Naive thymus-derived CD4-positive, alpha-beta T cell (primary cell): ENCODE data around the gene ITSN1. TPM values are rescaled to one million over a fixed set of nuclear protein-coding genes. Genes with fewer than 3 reads are reported as not detected.
"Not testable (repeated sequence)": the region's sequence is repeated elsewhere in the genome, so short reads cannot be mapped to it uniquely, and the experiment has no call there.

Source experiments
- ATAC-seq: fragments of 150-1000 bp; cut with Tn5 transposase; 2 replicates; pipeline ENCODE4 v1.10.0; 2021; ENCODE audit warnings: mild to moderate bottlenecking, moderate library complexity
- CTCF ChIA-PET: fragments of 350-600 bp; sonication (Branson Sonifier 250); formaldehyde crosslinking; loops from one replicate; lab custom pipeline; 2021; ENCODE audit warnings: antibody characterized with exemption; lab: Charles Lee
- POLR2A ChIA-PET: fragments of 350-600 bp; sonication (Branson Sonifier 250); formaldehyde crosslinking; loops from one replicate; lab custom pipeline; 2021; ENCODE audit warnings: antibody characterized with exemption, inconsistent platforms; lab: Charles Lee
- DNase-seq, 9 donors: peaks; one replicate each; pipeline versions ENCODE4 v3.0.0 to v3.0.0-alpha.2; 2020 to 2022; ENCODE audit warnings: mixed read lengths in 1 of 9
- H3K27ac ChIP-seq: one replicate; pipeline ENCODE4 v1.7.0; 2013; ENCODE audit warnings: mild to moderate bottlenecking, low read depth, low read length, moderate library complexity
- H3K27me3 ChIP-seq, 2 donors: one replicate each; pipeline ENCODE4 v1.7.0; 2013; ENCODE audit warnings: low read length in 2 of 2, mild to moderate bottlenecking in 2 of 2, moderate library complexity in 2 of 2; ENCODE audit not compliant: control insufficient read depth in 2 of 2, insufficient read depth in 2 of 2
- H3K36me3 ChIP-seq, 3 experiments: 1 replicate in 2 of 3; 2 replicates in 1 of 3; pipeline ENCODE4 v1.7.0; 2013; ENCODE audit warnings: low read length in 3 of 3, mild to moderate bottlenecking in 3 of 3, moderate library complexity in 1 of 3; ENCODE audit not compliant: insufficient read depth in 3 of 3, control insufficient read depth in 2 of 3
- H3K4me1 ChIP-seq, 2 donors: one replicate each; pipeline ENCODE4 v1.7.0; 2013; ENCODE audit warnings: low read length in 2 of 2, mild to moderate bottlenecking in 2 of 2, moderate library complexity in 1 of 2; ENCODE audit not compliant: control insufficient read depth in 2 of 2, insufficient read depth in 2 of 2
- H3K4me3 ChIP-seq: 2 replicates; pipeline ENCODE4 v1.7.0; 2013; ENCODE audit warnings: mild to moderate bottlenecking, low read length
- H3K9me3 ChIP-seq, 3 experiments: 1 replicate in 2 of 3; 2 replicates in 1 of 3; pipeline ENCODE4 v1.7.0; 2013; ENCODE audit warnings: low read length in 3 of 3; ENCODE audit not compliant: control insufficient read depth in 2 of 3
- H3K27ac Mint-ChIP-seq, 9 donors: one replicate each; pipeline ENCODE4 v1.8.0; 2020 to 2022; ENCODE audit warnings: mixed read lengths in 9 of 9, mild to moderate bottlenecking in 8 of 9, moderate library complexity in 5 of 9, inconsistent platforms in 2 of 9
- H3K27me3 Mint-ChIP-seq, 5 donors: one replicate each; pipeline ENCODE4 v1.8.0; 2021 to 2022; ENCODE audit warnings: mixed read lengths in 5 of 5, mild to moderate bottlenecking in 1 of 5
- H3K36me3 Mint-ChIP-seq, 5 donors: one replicate each; pipeline ENCODE4 v1.8.0; 2020 to 2022; ENCODE audit warnings: mixed read lengths in 5 of 5, mild to moderate bottlenecking in 3 of 5, inconsistent platforms in 1 of 5
- H3K4me1 Mint-ChIP-seq, 7 donors: one replicate each; pipeline ENCODE4 v1.8.0; 2020 to 2022; ENCODE audit warnings: mixed read lengths in 7 of 7, mild to moderate bottlenecking in 3 of 7, inconsistent platforms in 1 of 7
- H3K4me3 Mint-ChIP-seq, 10 donors: one replicate each; pipeline ENCODE4 v1.8.0; 2020 to 2022; ENCODE audit warnings: mild to moderate bottlenecking in 10 of 10, mixed read lengths in 10 of 10, moderate library complexity in 6 of 10, inconsistent platforms in 2 of 10
- H3K9me3 Mint-ChIP-seq, 11 donors: one replicate each; pipeline ENCODE4 v1.8.0; 2020 to 2022; ENCODE audit warnings: mixed read lengths in 11 of 11, mild to moderate bottlenecking in 4 of 11, inconsistent platforms in 1 of 11, moderate library complexity in 1 of 11
- intact Hi-C, 2 donors: fragments of 100-400 bp; cut with micrococcal nuclease; formaldehyde crosslinking; loops; one replicate each; pipeline ENCODE4 v1.15.1; 2023
- polyA plus RNA-seq, 2 donors: library from polyadenylated mRNA; unstranded; fragments of 300-500 nt; fragmentation: Illumina TruSeq; gene quantifications; one replicate each; pipeline ENCODE4 v1.2.3, GENCODE V29; 2021
- total RNA-seq, 6 experiments: library from RNA in 5 of 6; stranded (reverse) in 5 of 6; gene quantifications; 1 replicate in 5 of 6; 2 replicates in 1 of 6; pipeline ENCODE4 v1.2.3 and lab custom pipeline; 2021 to 2026

The ITSN1 gene
- total and polyA plus RNA-seq, 7 experiments from 2014 or later = 1.2 to 8.6 (median 3.2) TPM

- H3K4me1 Mint-ChIP-seq = peaks cover 0 to 21% (median 8%) of the 10 kb centered on the region in 7 donors
- H3K27ac ChIP-seq = no peak overlapping the region
These were observed 282.4 kb downstream of the ITSN1 start for GRCh38 chr21:33924766-33925100.

DNA sequence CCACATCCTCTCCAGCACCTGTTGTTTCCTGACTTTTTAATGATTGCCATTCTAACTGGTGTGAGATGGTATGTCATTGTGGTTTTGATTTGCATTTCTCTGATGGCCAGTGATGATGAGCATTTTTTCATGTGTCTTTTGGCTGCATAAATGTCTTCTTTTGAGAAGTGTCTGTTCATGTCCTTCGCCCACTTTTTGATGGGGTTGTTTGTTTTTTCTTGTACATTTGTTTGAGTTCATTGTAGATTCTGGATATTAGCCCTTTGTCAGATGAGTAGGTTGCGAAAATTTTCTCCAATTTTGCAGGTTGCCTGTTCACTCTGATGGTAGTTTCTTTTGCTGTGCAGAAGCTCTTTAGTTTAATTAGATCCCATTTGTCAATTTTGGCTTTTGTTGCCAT lies 283.9 kb downstream of the ITSN1 start:
- POLR2A ChIA-PET, DNase-seq, CTCF ChIA-PET, H3K36me3 ChIP-seq, H3K9me3 ChIP-seq, H3K27me3 Mint-ChIP-seq, H3K27ac Mint-ChIP-seq, ATAC-seq, H3K27me3 ChIP-seq, intact Hi-C loops, H3K4me3 ChIP-seq, H3K27ac ChIP-seq, H3K4me1 ChIP-seq, H3K4me3 Mint-ChIP-seq: not testable (repeated sequence)
- Mint-ChIP-seq H3K4me1 (peaks cover 0 to 14% (median 10%) of the 10 kb centered on the region in 7 donors), H3K9me3 (peaks cover 0 to 11% (median 4%) of the 10 kb centered on the region in 11 donors), H3K36me3 (peaks cover 0 to 13% (median 0%) of the 10 kb centered on the region in 5 donors)

More at GRCh38 chr21:33924766-33925100, 282.4 kb downstream of the ITSN1 start:
- H3K4me1 ChIP-seq = peaks cover 4 to 5% of the 10 kb centered on the region in 2 donors
- ATAC-seq (no peak), DNase-seq (no peak)
- H3K4me3 ChIP-seq = no peak overlapping the region
- no peaks in the 10 kb centered on the region for H3K36me3 ChIP-seq
- POLR2A ChIA-PET = interaction anchor here (0.6 to 3.2 kb wide), 11 partner anchors 8 to 427 kb away, joined by 3 to 51 read pairs (median 7); partner anchors contain the start of genes MRPS6 and SLC5A3
- Mint-ChIP-seq H3K9me3 (peaks cover 0 to 11% (median 4%) of the 10 kb centered on the region in 11 donors), H3K27me3 (peaks cover 0 to 3% (median 0%) of the 10 kb centered on the region in 5 donors), H3K36me3 (peaks cover 0 to 13% (median 0%) of the 10 kb centered on the region in 5 donors), H3K4me3 (peak overlapping the region in 1 of 10 donors; percentile 29), H3K27ac (peak overlapping the region in 7 of 9 donors; percentile 5 to 84 (median 38))
- H3K9me3 ChIP-seq = no peaks in the 10 kb centered on the region
- CTCF ChIA-PET = interaction anchor here (0.8 to 4.2 kb wide), 30 partner anchors 9 to 1655 kb away, joined by 3 to 126 read pairs (median 6); partner anchors contain the start of genes MRPS6 and SLC5A3
- H3K27me3 ChIP-seq = no peaks in the 10 kb centered on the region
- intact Hi-C loops = loop anchor here (2.0 to 5.0 kb wide), 10 partner anchors 22 to 318 kb away; partner anchors contain the start of genes MRPS6 (in 1 of the 2) and SLC5A3 (in 1 of the 2)

DNA sequence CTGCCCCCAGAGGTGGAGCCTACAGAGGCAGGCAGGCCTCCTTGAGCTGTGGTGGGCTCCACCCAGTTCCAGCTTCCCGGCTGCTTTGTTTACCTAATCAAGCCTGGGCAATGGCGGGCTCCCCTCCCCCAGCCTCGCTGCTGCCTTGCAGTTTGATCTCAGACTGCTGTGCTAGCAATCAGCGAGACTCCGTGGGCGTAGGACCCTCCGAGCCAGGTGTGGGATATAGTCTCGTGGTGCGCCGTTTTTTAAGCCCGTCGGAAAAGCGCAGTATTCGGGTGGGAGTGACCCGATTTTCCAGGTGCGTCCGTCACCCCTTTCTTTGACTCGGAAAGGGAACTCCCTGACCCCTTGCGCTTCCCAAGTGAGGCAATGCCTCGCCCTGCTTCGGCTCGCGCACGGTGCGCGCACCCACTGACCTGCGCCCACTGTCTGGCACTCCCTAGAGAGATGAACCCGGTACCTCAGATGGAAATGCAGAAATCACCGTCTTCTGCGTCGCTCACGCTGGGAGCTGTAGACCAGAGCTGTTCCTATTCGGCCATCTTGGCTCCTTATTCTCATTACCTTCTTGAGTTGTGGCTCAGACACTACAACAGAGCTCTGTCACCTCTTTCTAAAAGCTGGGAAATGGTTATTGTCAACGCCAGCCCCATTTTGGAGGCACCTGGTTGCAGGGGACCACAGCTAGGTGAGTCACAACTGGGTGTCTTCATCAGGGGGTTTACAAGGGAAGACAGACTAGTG lies 288.9 kb downstream of the ITSN1 start:
- H3K9me3 Mint-ChIP-seq, H3K36me3 ChIP-seq, intact Hi-C loops, H3K27me3 ChIP-seq, H3K9me3 ChIP-seq, H3K27me3 Mint-ChIP-seq: not testable (repeated sequence)
- ChIA-PET CTCF (interaction anchor here (0.6 to 4.7 kb wide), 3 partner anchors 8 to 311 kb away, joined by 3 to 44 read pairs (median 6); no protein-coding TSS in a partner anchor), POLR2A (interaction anchor here (0.8 to 11.2 kb wide), 5 partner anchors 17 to 1909 kb away, joined by 3 to 502 read pairs (median 6); partner anchors contain the start of gene SON)
- Histone ChIP-seq H3K4me1 (peaks cover 26 to 42% of the 10 kb centered on the region in 2 donors), H3K4me3 (peak overlapping the region; percentile 77), H3K27ac (peak overlapping the region; percentile 94)
- peaks cover 0 to 26% (median 9%) of the 10 kb centered on the region in 5 donors for H3K36me3 Mint-ChIP-seq
- H3K4me1 Mint-ChIP-seq = peaks cover 17 to 52% (median 37%) of the 10 kb centered on the region in 7 donors
- DNase-seq (peak in 7 of 9 donors; percentile 71 to 88 (median 78)), ATAC-seq (peak; percentile 95)
- H3K27ac Mint-ChIP-seq = peak overlapping the region; percentile 97 to 100 (median 99)
- H3K4me3 Mint-ChIP-seq = peak overlapping the region; percentile 94 to 100 (median 98)

DNA sequence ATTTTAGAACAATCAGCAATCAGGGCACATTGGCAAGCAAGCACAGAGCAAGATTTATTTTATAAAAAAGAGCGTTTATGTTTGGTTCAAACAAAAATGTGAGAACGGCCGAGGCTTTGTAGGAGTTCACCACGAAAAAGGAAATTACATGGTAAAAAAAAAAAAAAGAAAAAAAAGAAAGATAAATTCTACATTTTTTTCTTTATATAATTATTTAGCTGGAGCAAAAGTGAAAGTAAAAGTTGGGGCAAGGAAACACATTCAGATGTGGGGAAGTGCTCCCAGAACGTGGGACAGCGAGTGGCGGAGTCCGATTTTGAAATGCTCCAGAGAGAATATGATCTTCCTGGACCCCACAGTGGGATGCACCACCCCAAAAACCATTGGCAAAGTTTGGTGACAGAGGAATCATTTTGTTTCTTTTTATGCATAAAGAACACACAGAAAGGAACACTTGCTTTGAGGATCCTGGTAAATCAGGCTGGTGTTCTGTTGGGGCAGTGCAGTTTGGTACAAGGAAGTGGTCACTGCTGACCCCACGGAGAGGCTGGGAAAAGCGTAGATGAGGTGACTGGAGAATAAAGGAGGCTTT lies 289.6 kb downstream of the ITSN1 start:
- H3K27me3 ChIP-seq = no peaks in the 10 kb centered on the region
- Mint-ChIP-seq H3K36me3 (peaks cover 0 to 26% (median 9%) of the 10 kb centered on the region in 5 donors), H3K4me1 (peaks cover 18 to 59% (median 44%) of the 10 kb centered on the region in 7 donors), H3K27ac (peak overlapping the region; percentile 97 to 100 (median 99)), H3K4me3 (peak overlapping the region; percentile 94 to 100 (median 98)), H3K9me3 (peaks cover 0 to 8% (median 3%) of the 10 kb centered on the region in 11 donors), H3K27me3 (no peaks in the 10 kb centered on the region)
- H3K27ac ChIP-seq = peak overlapping the region; percentile 94
- no peaks in the 10 kb centered on the region for H3K9me3 ChIP-seq
- H3K36me3 ChIP-seq = no peaks in the 10 kb centered on the region
- DNase-seq (no peak), ATAC-seq (peak; percentile 40)
- intact Hi-C loops = loop anchor here (2.0 kb wide), 2 partner anchors 15 to 45 kb away; no protein-coding TSS in a partner anchor
- H3K4me3 ChIP-seq = peak overlapping the region; percentile 77
- H3K4me1 ChIP-seq = peaks cover 30 to 48% of the 10 kb centered on the region in 2 donors
- ChIA-PET POLR2A (interaction anchor here (0.7 to 11.2 kb wide), 10 partner anchors 8 to 1908 kb away, joined by 3 to 502 read pairs (median 6); partner anchors contain the start of gene SON), CTCF (interaction anchor here (0.6 to 4.7 kb wide), 2 partner anchors 17 to 310 kb away, joined by 6 to 44 read pairs; no protein-coding TSS in a partner anchor)

DNA sequence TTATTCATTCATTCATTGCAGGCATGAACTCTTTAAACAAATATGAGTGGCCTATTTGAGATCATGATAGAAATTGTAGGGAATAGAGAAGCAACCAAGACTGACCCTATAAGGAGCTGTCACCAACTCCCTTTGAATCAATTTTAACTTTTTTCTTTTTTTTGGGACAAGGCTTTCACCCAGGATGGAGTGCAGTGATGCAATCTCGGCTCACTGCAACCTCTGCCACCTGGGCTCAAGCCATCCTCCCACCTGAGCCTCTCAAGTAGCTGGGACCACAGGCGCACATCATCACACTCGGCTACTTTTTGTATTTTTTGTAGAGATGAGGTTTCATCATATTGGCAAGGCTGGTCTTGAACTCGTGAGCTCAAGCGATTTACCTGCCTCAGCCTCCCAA lies 290.4 kb downstream of the ITSN1 start:
- ATAC-seq = no peak
- Histone ChIP-seq H3K9me3 (no peaks in the 10 kb centered on the region), H3K36me3 (no peaks in the 10 kb centered on the region), H3K27me3 (no peaks in the 10 kb centered on the region), H3K27ac (peak overlapping the region; percentile 94), H3K4me3 (peak overlapping the region; percentile 77), H3K4me1 (peaks cover 38 to 57% of the 10 kb centered on the region in 2 donors)
- CTCF ChIA-PET = interaction anchor here (0.6 to 4.7 kb wide), 4 partner anchors 9 to 276 kb away, joined by 3 to 44 read pairs (median 6); no protein-coding TSS in a partner anchor
- Mint-ChIP-seq H3K27me3 (no peaks in the 10 kb centered on the region), H3K9me3 (peaks cover 0 to 8% (median 3%) of the 10 kb centered on the region in 11 donors), H3K27ac (peak overlapping the region; percentile 97 to 100 (median 99)), H3K4me3 (peak overlapping the region; percentile 94 to 100 (median 98)), H3K4me1 (peaks cover 18 to 67% (median 50%) of the 10 kb centered on the region in 7 donors), H3K36me3 (peaks cover 0 to 30% (median 9%) of the 10 kb centered on the region in 5 donors)
- no peak for DNase-seq
- POLR2A ChIA-PET = interaction anchor here (0.6 to 11.2 kb wide), 12 partner anchors 8 to 390 kb away, joined by 3 to 502 read pairs (median 4); partner anchors contain the start of gene SON
- intact Hi-C loops = loop anchor here (2.0 kb wide), 2 partner anchors 14 to 44 kb away; no protein-coding TSS in a partner anchor
